ENCODE data around the gene ALAS1. TPM values are rescaled to one million over a fixed set of nuclear protein-coding genes. Genes with fewer than 3 reads are reported as not detected.

Gene ALAS1
- total and polyA plus RNA-seq, 9 of the 15 experiments (the other 6 are each of a cell fraction or from before 2014, with no cell fraction given), result 21.4 to 49.5 (median 34.4) TPM

DNA sequence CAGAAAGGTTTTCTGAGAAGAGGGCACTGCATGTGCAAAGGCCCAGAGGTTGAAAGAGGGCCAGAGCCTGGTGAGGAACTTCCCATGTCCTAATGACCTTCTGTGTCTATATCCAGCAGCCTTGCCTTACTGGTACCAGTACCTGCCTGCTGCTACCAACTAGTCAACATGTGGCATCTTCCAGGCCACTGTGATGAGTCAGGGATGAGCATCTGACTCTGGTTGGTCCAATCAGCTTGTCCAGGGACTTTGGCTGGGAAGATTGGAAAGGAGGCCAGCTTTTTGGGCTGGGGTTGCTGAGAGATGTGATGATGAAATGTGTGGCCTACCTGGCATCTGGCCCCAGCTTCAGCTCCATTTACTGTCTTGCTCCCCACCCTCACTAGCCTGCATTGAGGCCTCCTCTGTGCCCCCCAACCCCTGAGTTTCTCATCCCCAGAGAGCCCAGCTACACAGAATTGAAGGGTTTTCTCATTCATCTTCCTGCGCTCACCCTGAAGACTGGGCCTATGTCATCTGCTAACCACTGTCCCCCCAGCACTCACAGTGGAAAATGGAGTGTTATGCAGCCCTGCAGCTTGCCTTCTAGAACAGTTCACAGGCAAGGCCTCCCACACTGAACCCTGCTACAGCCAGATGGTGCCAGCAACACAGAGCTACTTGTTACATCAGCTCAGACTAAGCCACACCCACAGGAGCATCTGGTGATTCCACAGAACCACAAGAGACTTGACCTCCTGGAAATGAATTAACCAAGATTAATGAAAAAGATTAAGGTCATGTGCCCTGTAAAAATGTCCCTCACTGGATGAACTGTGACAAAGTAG is 42.3 kb downstream of the ALAS1 start (continued):
- TF ChIP-seq, protein P1, sequence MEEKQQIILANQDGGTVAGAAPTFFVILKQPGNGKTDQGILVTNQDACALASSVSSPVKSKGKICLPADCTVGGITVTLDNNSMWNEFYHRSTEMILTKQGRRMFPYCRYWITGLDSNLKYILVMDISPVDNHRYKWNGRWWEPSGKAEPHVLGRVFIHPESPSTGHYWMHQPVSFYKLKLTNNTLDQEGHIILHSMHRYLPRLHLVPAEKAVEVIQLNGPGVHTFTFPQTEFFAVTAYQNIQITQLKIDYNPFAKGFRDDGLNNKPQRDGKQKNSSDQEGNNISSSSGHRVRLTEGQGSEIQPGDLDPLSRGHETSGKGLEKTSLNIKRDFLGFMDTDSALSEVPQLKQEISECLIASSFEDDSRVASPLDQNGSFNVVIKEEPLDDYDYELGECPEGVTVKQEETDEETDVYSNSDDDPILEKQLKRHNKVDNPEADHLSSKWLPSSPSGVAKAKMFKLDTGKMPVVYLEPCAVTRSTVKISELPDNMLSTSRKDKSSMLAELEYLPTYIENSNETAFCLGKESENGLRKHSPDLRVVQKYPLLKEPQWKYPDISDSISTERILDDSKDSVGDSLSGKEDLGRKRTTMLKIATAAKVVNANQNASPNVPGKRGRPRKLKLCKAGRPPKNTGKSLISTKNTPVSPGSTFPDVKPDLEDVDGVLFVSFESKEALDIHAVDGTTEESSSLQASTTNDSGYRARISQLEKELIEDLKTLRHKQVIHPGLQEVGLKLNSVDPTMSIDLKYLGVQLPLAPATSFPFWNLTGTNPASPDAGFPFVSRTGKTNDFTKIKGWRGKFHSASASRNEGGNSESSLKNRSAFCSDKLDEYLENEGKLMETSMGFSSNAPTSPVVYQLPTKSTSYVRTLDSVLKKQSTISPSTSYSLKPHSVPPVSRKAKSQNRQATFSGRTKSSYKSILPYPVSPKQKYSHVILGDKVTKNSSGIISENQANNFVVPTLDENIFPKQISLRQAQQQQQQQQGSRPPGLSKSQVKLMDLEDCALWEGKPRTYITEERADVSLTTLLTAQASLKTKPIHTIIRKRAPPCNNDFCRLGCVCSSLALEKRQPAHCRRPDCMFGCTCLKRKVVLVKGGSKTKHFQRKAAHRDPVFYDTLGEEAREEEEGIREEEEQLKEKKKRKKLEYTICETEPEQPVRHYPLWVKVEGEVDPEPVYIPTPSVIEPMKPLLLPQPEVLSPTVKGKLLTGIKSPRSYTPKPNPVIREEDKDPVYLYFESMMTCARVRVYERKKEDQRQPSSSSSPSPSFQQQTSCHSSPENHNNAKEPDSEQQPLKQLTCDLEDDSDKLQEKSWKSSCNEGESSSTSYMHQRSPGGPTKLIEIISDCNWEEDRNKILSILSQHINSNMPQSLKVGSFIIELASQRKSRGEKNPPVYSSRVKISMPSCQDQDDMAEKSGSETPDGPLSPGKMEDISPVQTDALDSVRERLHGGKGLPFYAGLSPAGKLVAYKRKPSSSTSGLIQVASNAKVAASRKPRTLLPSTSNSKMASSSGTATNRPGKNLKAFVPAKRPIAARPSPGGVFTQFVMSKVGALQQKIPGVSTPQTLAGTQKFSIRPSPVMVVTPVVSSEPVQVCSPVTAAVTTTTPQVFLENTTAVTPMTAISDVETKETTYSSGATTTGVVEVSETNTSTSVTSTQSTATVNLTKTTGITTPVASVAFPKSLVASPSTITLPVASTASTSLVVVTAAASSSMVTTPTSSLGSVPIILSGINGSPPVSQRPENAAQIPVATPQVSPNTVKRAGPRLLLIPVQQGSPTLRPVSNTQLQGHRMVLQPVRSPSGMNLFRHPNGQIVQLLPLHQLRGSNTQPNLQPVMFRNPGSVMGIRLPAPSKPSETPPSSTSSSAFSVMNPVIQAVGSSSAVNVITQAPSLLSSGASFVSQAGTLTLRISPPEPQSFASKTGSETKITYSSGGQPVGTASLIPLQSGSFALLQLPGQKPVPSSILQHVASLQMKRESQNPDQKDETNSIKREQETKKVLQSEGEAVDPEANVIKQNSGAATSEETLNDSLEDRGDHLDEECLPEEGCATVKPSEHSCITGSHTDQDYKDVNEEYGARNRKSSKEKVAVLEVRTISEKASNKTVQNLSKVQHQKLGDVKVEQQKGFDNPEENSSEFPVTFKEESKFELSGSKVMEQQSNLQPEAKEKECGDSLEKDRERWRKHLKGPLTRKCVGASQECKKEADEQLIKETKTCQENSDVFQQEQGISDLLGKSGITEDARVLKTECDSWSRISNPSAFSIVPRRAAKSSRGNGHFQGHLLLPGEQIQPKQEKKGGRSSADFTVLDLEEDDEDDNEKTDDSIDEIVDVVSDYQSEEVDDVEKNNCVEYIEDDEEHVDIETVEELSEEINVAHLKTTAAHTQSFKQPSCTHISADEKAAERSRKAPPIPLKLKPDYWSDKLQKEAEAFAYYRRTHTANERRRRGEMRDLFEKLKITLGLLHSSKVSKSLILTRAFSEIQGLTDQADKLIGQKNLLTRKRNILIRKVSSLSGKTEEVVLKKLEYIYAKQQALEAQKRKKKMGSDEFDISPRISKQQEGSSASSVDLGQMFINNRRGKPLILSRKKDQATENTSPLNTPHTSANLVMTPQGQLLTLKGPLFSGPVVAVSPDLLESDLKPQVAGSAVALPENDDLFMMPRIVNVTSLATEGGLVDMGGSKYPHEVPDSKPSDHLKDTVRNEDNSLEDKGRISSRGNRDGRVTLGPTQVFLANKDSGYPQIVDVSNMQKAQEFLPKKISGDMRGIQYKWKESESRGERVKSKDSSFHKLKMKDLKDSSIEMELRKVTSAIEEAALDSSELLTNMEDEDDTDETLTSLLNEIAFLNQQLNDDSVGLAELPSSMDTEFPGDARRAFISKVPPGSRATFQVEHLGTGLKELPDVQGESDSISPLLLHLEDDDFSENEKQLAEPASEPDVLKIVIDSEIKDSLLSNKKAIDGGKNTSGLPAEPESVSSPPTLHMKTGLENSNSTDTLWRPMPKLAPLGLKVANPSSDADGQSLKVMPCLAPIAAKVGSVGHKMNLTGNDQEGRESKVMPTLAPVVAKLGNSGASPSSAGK (IDR thresholded peaks at IDR 0.05), result peak; percentile 39; the same call in 1 of the 2 replicates
- TF ChIP-seq, protein P2, sequence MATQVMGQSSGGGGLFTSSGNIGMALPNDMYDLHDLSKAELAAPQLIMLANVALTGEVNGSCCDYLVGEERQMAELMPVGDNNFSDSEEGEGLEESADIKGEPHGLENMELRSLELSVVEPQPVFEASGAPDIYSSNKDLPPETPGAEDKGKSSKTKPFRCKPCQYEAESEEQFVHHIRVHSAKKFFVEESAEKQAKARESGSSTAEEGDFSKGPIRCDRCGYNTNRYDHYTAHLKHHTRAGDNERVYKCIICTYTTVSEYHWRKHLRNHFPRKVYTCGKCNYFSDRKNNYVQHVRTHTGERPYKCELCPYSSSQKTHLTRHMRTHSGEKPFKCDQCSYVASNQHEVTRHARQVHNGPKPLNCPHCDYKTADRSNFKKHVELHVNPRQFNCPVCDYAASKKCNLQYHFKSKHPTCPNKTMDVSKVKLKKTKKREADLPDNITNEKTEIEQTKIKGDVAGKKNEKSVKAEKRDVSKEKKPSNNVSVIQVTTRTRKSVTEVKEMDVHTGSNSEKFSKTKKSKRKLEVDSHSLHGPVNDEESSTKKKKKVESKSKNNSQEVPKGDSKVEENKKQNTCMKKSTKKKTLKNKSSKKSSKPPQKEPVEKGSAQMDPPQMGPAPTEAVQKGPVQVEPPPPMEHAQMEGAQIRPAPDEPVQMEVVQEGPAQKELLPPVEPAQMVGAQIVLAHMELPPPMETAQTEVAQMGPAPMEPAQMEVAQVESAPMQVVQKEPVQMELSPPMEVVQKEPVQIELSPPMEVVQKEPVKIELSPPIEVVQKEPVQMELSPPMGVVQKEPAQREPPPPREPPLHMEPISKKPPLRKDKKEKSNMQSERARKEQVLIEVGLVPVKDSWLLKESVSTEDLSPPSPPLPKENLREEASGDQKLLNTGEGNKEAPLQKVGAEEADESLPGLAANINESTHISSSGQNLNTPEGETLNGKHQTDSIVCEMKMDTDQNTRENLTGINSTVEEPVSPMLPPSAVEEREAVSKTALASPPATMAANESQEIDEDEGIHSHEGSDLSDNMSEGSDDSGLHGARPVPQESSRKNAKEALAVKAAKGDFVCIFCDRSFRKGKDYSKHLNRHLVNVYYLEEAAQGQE (IDR thresholded peaks at IDR 0.05; ENCODE audit: borderline replicate concordance), result peak; percentile 92
- TF ChIP-seq, protein P2 (CRISPR knock-in tag; IDR thresholded peaks at IDR 0.05; ENCODE audit: low read depth), result no peak
- TF ChIP-seq, protein P3, sequence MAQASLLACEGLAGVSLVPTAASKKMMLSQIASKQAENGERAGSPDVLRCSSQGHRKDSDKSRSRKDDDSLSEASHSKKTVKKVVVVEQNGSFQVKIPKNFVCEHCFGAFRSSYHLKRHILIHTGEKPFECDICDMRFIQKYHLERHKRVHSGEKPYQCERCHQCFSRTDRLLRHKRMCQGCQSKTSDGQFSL (CRISPR knock-in tag; IDR thresholded peaks at IDR 0.05), result no peak
- TF ChIP-seq, protein P3 (tag; IDR thresholded peaks at IDR 0.05), result no peak
- 0 out of 2 replicates have a peak, but pooled peaks have one; percentile 20 for TF ChIP-seq SMARCA4 (IDR thresholded peaks at IDR 0.05)

Data from K562 (cell line).